ENCODE data around the gene NHSL1. TPM values are rescaled to one million over a fixed set of nuclear protein-coding genes. Genes with fewer than 3 reads are reported as not detected.

Gene NHSL1
- total and polyA plus RNA-seq, 9 of the 15 experiments (the other 6 are each of a cell fraction or from before 2014, with no cell fraction given): 0.09 to 0.20 TPM; not detected in 7

DNA sequence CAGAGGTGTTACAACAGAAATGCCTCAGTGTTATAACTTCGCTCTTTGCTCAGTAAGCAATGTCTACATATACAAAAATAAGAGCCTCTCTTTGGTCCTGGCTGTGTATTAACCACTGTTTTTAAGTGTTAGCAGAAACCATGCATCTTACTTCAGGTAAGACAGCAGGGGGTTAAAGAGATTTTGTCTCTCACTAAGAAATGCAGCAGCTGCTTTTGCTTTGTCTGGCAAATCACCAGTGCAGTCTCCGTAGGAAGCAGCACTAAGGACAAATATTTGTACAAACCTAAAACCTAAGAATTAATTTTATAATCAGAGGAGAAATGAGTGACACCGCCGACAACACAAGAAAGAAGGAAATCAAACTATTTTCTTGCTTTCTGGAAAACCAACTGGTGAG, 120.8 kb downstream of the NHSL1 start:
- H3K9me3 ChIP-seq (replicated peaks; ENCODE audit: control insufficient read depth, insufficient read depth, low read depth, low read length): no peaks in the 10 kb centered on the region
- ChIA-PET CTCF (ENCODE audit: low intra/inter-chr PET ratio) (no interaction called here), POLR2A (no interaction called here)
- H2AFZ ChIP-seq (ENCODE audit: low read depth, low read length): no peak overlapping the region
- DNase-seq (ENCODE audit: extremely low read depth in 1 of 4, low spot score in 3 of 4) (no peak), FAIRE-seq (no peak), ATAC-seq (no peak)
- no peak overlapping the region for H3K9ac ChIP-seq (ENCODE audit: insufficient read depth in 1 of 2, low read depth in 2 of 2, low read length in 2 of 2)
- H3K27me3 ChIP-seq (ENCODE audit: control insufficient read depth in 2 of 2, insufficient read depth in 2 of 2, low read length in 2 of 2): peaks cover 8 to 17% of the 10 kb centered on the region in 2 experiments; a peak in 4 of 5 replicates
- in situ Hi-C loops (cut with MboI) (no loop called here), intact Hi-C loops (cut with micrococcal nuclease) (no loop called here)
- no peak for TF ChIP-seq FIP1L1 (IDR thresholded peaks at IDR 0.05; ENCODE audit: low read depth, low read length, poor library complexity, severe bottlenecking)
- no peak overlapping the region for H3K27ac ChIP-seq (ENCODE audit: extremely low read depth, low read depth, low read length)
- 12% methylated on average over 4 of the region's 4 CpGs for WGBS (ENCODE audit: insufficient coverage, low coverage, missing lambda C conversion rate)
- no peak overlapping the region for H3K4me3 ChIP-seq
- no peaks in the 10 kb centered on the region for H3K9me1 ChIP-seq (ENCODE audit: control insufficient read depth, insufficient read depth, low read length)
- BruUV-seq (replicated peaks): no TSS peak
- H4K20me1 ChIP-seq (replicated peaks; ENCODE audit: control insufficient read depth, insufficient read depth, low read length): no peaks in the 10 kb centered on the region
- no peak overlapping the region for H3K4me2 ChIP-seq (ENCODE audit: insufficient read depth, low read length)
- no peaks in the 10 kb centered on the region for H3K36me3 ChIP-seq (ENCODE audit: control insufficient read depth, insufficient read depth, low read length)
- peaks cover 0 to 2% of the 10 kb centered on the region in 2 experiments; a peak in 2 of 5 replicates for H3K4me1 ChIP-seq (replicated peaks in 1 of 2; ENCODE audit: control insufficient read depth in 2 of 2, insufficient read depth in 2 of 2, low read length in 2 of 2)
- H3K79me2 ChIP-seq (ENCODE audit: control insufficient read depth, insufficient read depth, low read length): no peaks in the 10 kb centered on the region

GRCh38 chr6:138377844-138378243, 121.5 kb downstream of the NHSL1 start, which contains the start of gene SMIM28:
Gene SMIM28 (plus strand): TSS chr6:138377905. CDS start chr6:138378073, 168 bp downstream.
- CTCF ChIA-PET (ENCODE audit: low intra/inter-chr PET ratio): no interaction called here
- peaks cover 8 to 16% of the 10 kb centered on the region in 2 experiments; a peak in 4 of 5 replicates for H3K27me3 ChIP-seq (ENCODE audit: control insufficient read depth in 2 of 2, insufficient read depth in 2 of 2, low read length in 2 of 2)
- no peak within 1 kb of the TSS for H2AFZ ChIP-seq (ENCODE audit: low read depth, low read length)
- H3K36me3 ChIP-seq (ENCODE audit: control insufficient read depth, insufficient read depth, low read length): no peaks in the 10 kb centered on the region
- WGBS (ENCODE audit: insufficient coverage, low coverage, missing lambda C conversion rate): 2% methylated on average over 6 of the region's 6 CpGs
- ATAC-seq (no peak), DNase-seq (ENCODE audit: extremely low read depth in 1 of 4, low spot score in 3 of 4) (no peak), FAIRE-seq (no peak)
- in situ Hi-C loops (cut with MboI) (no loop called here), intact Hi-C loops (cut with micrococcal nuclease) (no loop called here)
- H3K4me3 ChIP-seq: no peak within 1 kb of the TSS
- no peaks in the 10 kb centered on the region for H3K9me1 ChIP-seq (ENCODE audit: control insufficient read depth, insufficient read depth, low read length)
- no TSS peak for BruUV-seq (replicated peaks)
- H3K4me2 ChIP-seq (ENCODE audit: insufficient read depth, low read length): no peak within 1 kb of the TSS
- POLR2A ChIA-PET: interaction anchor here (0.6 kb wide), 1 partner anchor 1383 kb away, joined by 3 read pairs; no protein-coding TSS in a partner anchor
- H3K9ac ChIP-seq (ENCODE audit: insufficient read depth in 1 of 2, low read depth in 2 of 2, low read length in 2 of 2): no peak within 1 kb of the TSS
- TF ChIP-seq OTX1 (CRISPR knock-in tag; IDR thresholded peaks at IDR 0.05) (no peak), C11orf30 (IDR thresholded peaks at IDR 0.05; ENCODE audit: low read depth) (no peak), TARDBP (IDR thresholded peaks at IDR 0.05) (no peak)
- H3K79me2 ChIP-seq (ENCODE audit: control insufficient read depth, insufficient read depth, low read length): no peaks in the 10 kb centered on the region
- no peak within 1 kb of the TSS for H3K27ac ChIP-seq (ENCODE audit: extremely low read depth, low read depth, low read length)
- H3K9me3 ChIP-seq (replicated peaks; ENCODE audit: control insufficient read depth, insufficient read depth, low read depth, low read length): no peaks in the 10 kb centered on the region
- H4K20me1 ChIP-seq (replicated peaks; ENCODE audit: control insufficient read depth, insufficient read depth, low read length): no peaks in the 10 kb centered on the region
- H3K4me1 ChIP-seq (replicated peaks in 1 of 2; ENCODE audit: control insufficient read depth in 2 of 2, insufficient read depth in 2 of 2, low read length in 2 of 2): peaks cover 0 to 2% of the 10 kb centered on the region in 2 experiments; a peak in 2 of 5 replicates

Measured in K562 (cell line).